GM23338 (cell line): ENCODE results near the gene MYOCOS. TPM values are rescaled to one million over a fixed set of nuclear protein-coding genes. Genes with fewer than 3 reads are reported as not detected.

Source experiments
- ATAC-seq: fragments of 200-7000 bp; cut with Tn5 transposase; 3 replicates; pipeline ENCODE4 v1.9.1; 2020
- DNase-seq: peaks from one replicate; pipeline ENCODE4 v3.0.0-alpha.2; 2015; ENCODE audit warnings: low spot score
- H2AFZ ChIP-seq: fragments of 200-600 bp; sonication (generic); 2 replicates; pipeline ENCODE4 v1.8.0; 2016; ENCODE audit warnings: antibody characterized with exemption, mild to moderate bottlenecking, moderate library complexity
- H3F3A ChIP-seq: fragments of 200-600 bp; sonication (generic); replicated peaks from 2 replicates; pipeline ENCODE4 v1.8.0; 2017; ENCODE audit warnings: antibody characterized with exemption, mixed run types, low read depth
- H3K27ac ChIP-seq: fragments of 200-600 bp; sonication (generic); 2 replicates; pipeline ENCODE4 v1.6.1; 2016; ENCODE audit warnings: low read depth
- H3K27me3 ChIP-seq: fragments of 200-600 bp; sonication (generic); 2 replicates; pipeline ENCODE4 v1.8.0; 2016; ENCODE audit warnings: mild to moderate bottlenecking, mixed run types, moderate library complexity; ENCODE audit not compliant: insufficient read depth
- H3K36me3 ChIP-seq: fragments of 200-600 bp; sonication (generic); 2 replicates; pipeline ENCODE4 v1.8.0; 2016; ENCODE audit warnings: mild to moderate bottlenecking; ENCODE audit not compliant: insufficient read depth
- H3K4me1 ChIP-seq: fragments of 200-600 bp; sonication (generic); 2 replicates; pipeline ENCODE4 v1.8.0; 2016; ENCODE audit warnings: mild to moderate bottlenecking, moderate library complexity; ENCODE audit not compliant: insufficient read depth
- H3K4me2 ChIP-seq: fragments of 200-600 bp; sonication (generic); 2 replicates; pipeline ENCODE4 v1.7.1; 2017; ENCODE audit warnings: mixed run types
- H3K4me3 ChIP-seq: fragments of 200-600 bp; sonication (generic); 2 replicates; pipeline ENCODE4 v1.6.1; 2016; ENCODE audit warnings: mixed run types
- H3K79me2 ChIP-seq: fragments of 200-600 bp; sonication (generic); replicated peaks from 2 replicates; pipeline ENCODE4 v1.8.0; 2017; ENCODE audit warnings: mild to moderate bottlenecking; ENCODE audit not compliant: insufficient read depth
- H3K9me2 ChIP-seq: fragments of 200-600 bp; sonication (generic); 2 replicates; pipeline ENCODE4 v1.8.0; 2017; ENCODE audit not compliant: insufficient read depth
- H4K20me1 ChIP-seq: fragments of 200-600 bp; sonication (generic); replicated peaks from 2 replicates; pipeline ENCODE4 v1.8.0; 2017; ENCODE audit warnings: mild to moderate bottlenecking; ENCODE audit not compliant: insufficient read depth
- H3K27ac Mint-ChIP-seq: 2 replicates; pipeline ENCODE4 v1.8.0; 2020; ENCODE audit warnings: inconsistent platforms, mild to moderate bottlenecking, moderate library complexity, mixed read lengths
- H3K27me3 Mint-ChIP-seq: 3 replicates; pipeline ENCODE4 v1.8.0; 2022; ENCODE audit warnings: low read depth, mild to moderate bottlenecking, moderate library complexity, mixed read lengths, inconsistent platforms; ENCODE audit not compliant: insufficient read depth, poor library complexity
- H3K36me3 Mint-ChIP-seq: 3 replicates; pipeline ENCODE4 v1.8.0; 2021; ENCODE audit warnings: low read depth, mild to moderate bottlenecking, inconsistent platforms, moderate library complexity, mixed read lengths
- H3K4me1 Mint-ChIP-seq: 3 replicates; pipeline ENCODE4 v1.8.0; 2020; ENCODE audit warnings: mild to moderate bottlenecking, inconsistent platforms, mixed read lengths
- H3K4me3 Mint-ChIP-seq: 3 replicates; pipeline ENCODE4 v1.8.0; 2021; ENCODE audit warnings: moderate library complexity, mild to moderate bottlenecking, inconsistent platforms, mixed read lengths
- H3K9me3 Mint-ChIP-seq: 3 replicates; pipeline ENCODE4 v1.8.0; 2020; ENCODE audit warnings: moderate library complexity, mild to moderate bottlenecking, inconsistent platforms, mixed read lengths
- CREB1 ChIP-seq: fragments of 250-450 bp; sonication (Bioruptor Pico); IDR thresholded peaks from 2 replicates; pipeline ENCODE4 v1.5.0; 2020; ENCODE audit warnings: low read depth, mild to moderate bottlenecking, moderate library complexity
- EZH2 ChIP-seq: fragments of 200-600 bp; sonication (generic); IDR thresholded peaks from one replicate; pipeline ENCODE4 v1.8.0; 2017; ENCODE audit warnings: antibody characterized with exemption, mild to moderate bottlenecking, low read depth; ENCODE audit not compliant: unreplicated experiment
- EZH2phosphoT487 ChIP-seq: fragments of 200-600 bp; sonication (generic); IDR thresholded peaks from one replicate; pipeline ENCODE4 v1.8.1; 2018; ENCODE audit warnings: antibody characterized with exemption; ENCODE audit not compliant: unreplicated experiment
- JUNB ChIP-seq: IDR thresholded peaks from one replicate; pipeline ENCODE4 v1.6.1; 2016; ENCODE audit warnings: antibody characterized with exemption; ENCODE audit not compliant: unreplicated experiment
- NANOG ChIP-seq: IDR thresholded peaks from 2 replicates; pipeline ENCODE4 v1.6.1; 2016; ENCODE audit warnings: antibody characterized with exemption, borderline replicate concordance
- POLR2AphosphoS5 ChIP-seq: IDR thresholded peaks from 2 replicates; pipeline ENCODE4 v1.6.1; 2016; ENCODE audit warnings: antibody characterized with exemption, low read depth
- STAT1 ChIP-seq: IDR thresholded peaks from one replicate; pipeline ENCODE4 v1.6.1; 2016; ENCODE audit warnings: antibody characterized with exemption; ENCODE audit not compliant: unreplicated experiment
- ZNF114 ChIP-seq: fragments of 250-450 bp; sonication (Bioruptor Pico); IDR thresholded peaks from 2 replicates; pipeline ENCODE4 v1.5.0; 2020; ENCODE audit warnings: mild to moderate bottlenecking, moderate library complexity
- ZNF331 ChIP-seq: fragments of 250-450 bp; sonication (Bioruptor Pico); IDR thresholded peaks from 2 replicates; pipeline ENCODE4 v1.5.0; 2020; ENCODE audit warnings: low read depth, mild to moderate bottlenecking, moderate library complexity
- polyA plus RNA-seq: library from polyadenylated mRNA; unstranded; fragments of >200 nt; fragmentation: Nextera tagmentation; extraction: Ambion mirVana; gene quantifications from 2 replicates; pipeline ENCODE4 v1.2.1, GENCODE V29; 2016
- total RNA-seq: library from RNA; depleted of rRNA; stranded (reverse); fragments of >200 nt; shearing (Covaris generic); gene quantifications from 2 replicates; pipeline ENCODE4 v1.2.3, GENCODE V29; 2014
- TF ChIP-seq, protein P1 (sequence below), 2 experiments: fragments of 200-600 bp in 1 of 2; sonication (generic) in 1 of 2; conservative IDR thresholded peaks; 2 replicates each; pipeline versions ENCODE4 v1.5.1 to v1.6.1; 2016 to 2017; ENCODE audit warnings: antibody characterized with exemption in 2 of 2, low read depth in 2 of 2, mild to moderate bottlenecking in 2 of 2, moderate library complexity in 1 of 2
- TF ChIP-seq, protein P2 (sequence below): fragments of 250-450 bp; sonication (Bioruptor Pico); IDR thresholded peaks from 2 replicates; pipeline ENCODE4 v1.5.0; 2020; ENCODE audit warnings: mild to moderate bottlenecking, moderate library complexity
- TF ChIP-seq, protein P3 (sequence below): IDR thresholded peaks from 2 replicates; pipeline ENCODE4 v1.6.1; 2016; ENCODE audit warnings: antibody characterized with exemption
- TF ChIP-seq, protein P4 (sequence below): IDR thresholded peaks from one replicate; pipeline ENCODE4 v1.6.1; 2018; ENCODE audit warnings: antibody characterized with exemption; ENCODE audit not compliant: unreplicated experiment

Gene MYOCOS
- total and polyA plus RNA-seq, 2 experiments from 2014 or later, result not detected

DNA sequence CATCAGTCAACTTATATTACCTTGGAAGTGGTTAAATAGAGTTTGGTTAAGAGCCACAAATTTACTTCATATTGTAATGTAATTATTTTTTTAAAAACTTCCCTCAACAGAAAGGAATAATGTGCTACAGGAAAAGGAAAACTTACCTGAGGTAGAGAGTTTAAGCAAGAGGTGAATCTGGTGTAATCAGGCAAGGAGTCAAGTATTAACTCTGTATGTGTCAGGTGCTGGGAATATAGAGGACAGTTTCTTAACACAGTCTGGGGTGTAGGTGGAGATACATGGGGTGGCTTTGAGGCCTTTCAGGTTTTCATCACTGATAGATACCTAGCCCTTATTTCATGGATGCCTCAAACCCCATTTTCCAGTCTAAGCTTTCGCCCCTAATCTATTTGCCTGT lies 25.9 kb upstream of the MYOCOS start:
- H3K4me1 Mint-ChIP-seq, result no peaks in the 10 kb centered on the region; the same call in 2 of the 3 replicates
- Histone ChIP-seq H3K36me3 (peaks cover 20% of the 10 kb centered on the region; the same call in 1 of the 2 replicates), H2AFZ (no peak overlapping the region), H3K27me3 (no peaks in the 10 kb centered on the region), H3K79me2 (no peaks in the 10 kb centered on the region), H3F3A (no peaks in the 10 kb centered on the region), H4K20me1 (no peaks in the 10 kb centered on the region; the same call in 1 of the 2 replicates), H3K4me2 (no peak overlapping the region), H3K4me3 (no peak overlapping the region), H3K9me2 (no peaks in the 10 kb centered on the region), H3K4me1 (no peaks in the 10 kb centered on the region), H3K27ac (no peak overlapping the region)
- DNase-seq (no peak), ATAC-seq (no peak)
- no peaks in the 10 kb centered on the region for H3K9me3 Mint-ChIP-seq
- TF ChIP-seq NANOG (no peak), ZNF331 (no peak), EZH2phosphoT487 (no peak), ZNF114 (CRISPR knock-in tag) (no peak), STAT1 (no peak), CREB1 (CRISPR knock-in tag) (no peak), JUNB (no peak), POLR2AphosphoS5 (no peak), EZH2 (no peak)
- TF ChIP-seq, protein P1, sequence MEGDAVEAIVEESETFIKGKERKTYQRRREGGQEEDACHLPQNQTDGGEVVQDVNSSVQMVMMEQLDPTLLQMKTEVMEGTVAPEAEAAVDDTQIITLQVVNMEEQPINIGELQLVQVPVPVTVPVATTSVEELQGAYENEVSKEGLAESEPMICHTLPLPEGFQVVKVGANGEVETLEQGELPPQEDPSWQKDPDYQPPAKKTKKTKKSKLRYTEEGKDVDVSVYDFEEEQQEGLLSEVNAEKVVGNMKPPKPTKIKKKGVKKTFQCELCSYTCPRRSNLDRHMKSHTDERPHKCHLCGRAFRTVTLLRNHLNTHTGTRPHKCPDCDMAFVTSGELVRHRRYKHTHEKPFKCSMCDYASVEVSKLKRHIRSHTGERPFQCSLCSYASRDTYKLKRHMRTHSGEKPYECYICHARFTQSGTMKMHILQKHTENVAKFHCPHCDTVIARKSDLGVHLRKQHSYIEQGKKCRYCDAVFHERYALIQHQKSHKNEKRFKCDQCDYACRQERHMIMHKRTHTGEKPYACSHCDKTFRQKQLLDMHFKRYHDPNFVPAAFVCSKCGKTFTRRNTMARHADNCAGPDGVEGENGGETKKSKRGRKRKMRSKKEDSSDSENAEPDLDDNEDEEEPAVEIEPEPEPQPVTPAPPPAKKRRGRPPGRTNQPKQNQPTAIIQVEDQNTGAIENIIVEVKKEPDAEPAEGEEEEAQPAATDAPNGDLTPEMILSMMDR (conservative IDR thresholded peaks at IDR 0.05; ENCODE audit: low read depth in 2 of 2), result no peak
- TF ChIP-seq, protein P2, sequence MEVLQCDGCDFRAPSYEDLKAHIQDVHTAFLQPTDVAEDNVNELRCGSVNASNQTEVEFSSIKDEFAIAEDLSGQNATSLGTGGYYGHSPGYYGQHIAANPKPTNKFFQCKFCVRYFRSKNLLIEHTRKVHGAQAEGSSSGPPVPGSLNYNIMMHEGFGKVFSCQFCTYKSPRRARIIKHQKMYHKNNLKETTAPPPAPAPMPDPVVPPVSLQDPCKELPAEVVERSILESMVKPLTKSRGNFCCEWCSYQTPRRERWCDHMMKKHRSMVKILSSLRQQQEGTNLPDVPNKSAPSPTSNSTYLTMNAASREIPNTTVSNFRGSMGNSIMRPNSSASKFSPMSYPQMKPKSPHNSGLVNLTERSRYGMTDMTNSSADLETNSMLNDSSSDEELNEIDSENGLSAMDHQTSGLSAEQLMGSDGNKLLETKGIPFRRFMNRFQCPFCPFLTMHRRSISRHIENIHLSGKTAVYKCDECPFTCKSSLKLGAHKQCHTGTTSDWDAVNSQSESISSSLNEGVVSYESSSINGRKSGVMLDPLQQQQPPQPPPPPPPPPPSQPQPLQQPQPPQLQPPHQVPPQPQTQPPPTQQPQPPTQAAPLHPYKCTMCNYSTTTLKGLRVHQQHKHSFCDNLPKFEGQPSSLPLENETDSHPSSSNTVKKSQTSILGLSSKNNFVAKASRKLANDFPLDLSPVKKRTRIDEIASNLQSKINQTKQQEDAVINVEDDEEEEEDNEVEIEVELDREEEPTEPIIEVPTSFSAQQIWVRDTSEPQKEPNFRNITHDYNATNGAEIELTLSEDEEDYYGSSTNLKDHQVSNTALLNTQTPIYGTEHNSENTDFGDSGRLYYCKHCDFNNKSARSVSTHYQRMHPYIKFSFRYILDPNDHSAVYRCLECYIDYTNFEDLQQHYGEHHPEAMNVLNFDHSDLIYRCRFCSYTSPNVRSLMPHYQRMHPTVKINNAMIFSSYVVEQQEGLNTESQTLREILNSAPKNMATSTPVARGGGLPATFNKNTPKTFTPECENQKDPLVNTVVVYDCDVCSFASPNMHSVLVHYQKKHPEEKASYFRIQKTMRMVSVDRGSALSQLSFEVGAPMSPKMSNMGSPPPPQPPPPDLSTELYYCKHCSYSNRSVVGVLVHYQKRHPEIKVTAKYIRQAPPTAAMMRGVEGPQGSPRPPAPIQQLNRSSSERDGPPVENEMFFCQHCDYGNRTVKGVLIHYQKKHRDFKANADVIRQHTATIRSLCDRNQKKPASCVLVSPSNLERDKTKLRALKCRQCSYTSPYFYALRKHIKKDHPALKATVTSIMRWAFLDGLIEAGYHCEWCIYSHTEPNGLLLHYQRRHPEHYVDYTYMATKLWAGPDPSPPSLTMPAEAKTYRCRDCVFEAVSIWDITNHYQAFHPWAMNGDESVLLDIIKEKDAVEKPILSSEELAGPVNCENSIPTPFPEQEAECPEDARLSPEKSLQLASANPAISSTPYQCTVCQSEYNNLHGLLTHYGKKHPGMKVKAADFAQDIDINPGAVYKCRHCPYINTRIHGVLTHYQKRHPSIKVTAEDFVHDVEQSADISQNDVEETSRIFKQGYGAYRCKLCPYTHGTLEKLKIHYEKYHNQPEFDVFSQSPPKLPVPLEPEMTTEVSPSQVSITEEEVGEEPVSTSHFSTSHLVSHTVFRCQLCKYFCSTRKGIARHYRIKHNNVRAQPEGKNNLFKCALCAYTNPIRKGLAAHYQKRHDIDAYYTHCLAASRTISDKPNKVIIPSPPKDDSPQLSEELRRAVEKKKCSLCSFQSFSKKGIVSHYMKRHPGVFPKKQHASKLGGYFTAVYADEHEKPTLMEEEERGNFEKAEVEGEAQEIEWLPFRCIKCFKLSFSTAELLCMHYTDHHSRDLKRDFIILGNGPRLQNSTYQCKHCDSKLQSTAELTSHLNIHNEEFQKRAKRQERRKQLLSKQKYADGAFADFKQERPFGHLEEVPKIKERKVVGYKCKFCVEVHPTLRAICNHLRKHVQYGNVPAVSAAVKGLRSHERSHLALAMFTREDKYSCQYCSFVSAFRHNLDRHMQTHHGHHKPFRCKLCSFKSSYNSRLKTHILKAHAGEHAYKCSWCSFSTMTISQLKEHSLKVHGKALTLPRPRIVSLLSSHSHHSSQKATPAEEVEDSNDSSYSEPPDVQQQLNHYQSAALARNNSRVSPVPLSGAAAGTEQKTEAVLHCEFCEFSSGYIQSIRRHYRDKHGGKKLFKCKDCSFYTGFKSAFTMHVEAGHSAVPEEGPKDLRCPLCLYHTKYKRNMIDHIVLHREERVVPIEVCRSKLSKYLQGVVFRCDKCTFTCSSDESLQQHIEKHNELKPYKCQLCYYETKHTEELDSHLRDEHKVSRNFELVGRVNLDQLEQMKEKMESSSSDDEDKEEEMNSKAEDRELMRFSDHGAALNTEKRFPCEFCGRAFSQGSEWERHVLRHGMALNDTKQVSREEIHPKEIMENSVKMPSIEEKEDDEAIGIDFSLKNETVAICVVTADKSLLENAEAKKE (CRISPR knock-in tag), result no peak
- TF ChIP-seq, protein P3, sequence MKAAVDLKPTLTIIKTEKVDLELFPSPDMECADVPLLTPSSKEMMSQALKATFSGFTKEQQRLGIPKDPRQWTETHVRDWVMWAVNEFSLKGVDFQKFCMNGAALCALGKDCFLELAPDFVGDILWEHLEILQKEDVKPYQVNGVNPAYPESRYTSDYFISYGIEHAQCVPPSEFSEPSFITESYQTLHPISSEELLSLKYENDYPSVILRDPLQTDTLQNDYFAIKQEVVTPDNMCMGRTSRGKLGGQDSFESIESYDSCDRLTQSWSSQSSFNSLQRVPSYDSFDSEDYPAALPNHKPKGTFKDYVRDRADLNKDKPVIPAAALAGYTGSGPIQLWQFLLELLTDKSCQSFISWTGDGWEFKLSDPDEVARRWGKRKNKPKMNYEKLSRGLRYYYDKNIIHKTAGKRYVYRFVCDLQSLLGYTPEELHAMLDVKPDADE, result no peak
- TF ChIP-seq, protein P4, sequence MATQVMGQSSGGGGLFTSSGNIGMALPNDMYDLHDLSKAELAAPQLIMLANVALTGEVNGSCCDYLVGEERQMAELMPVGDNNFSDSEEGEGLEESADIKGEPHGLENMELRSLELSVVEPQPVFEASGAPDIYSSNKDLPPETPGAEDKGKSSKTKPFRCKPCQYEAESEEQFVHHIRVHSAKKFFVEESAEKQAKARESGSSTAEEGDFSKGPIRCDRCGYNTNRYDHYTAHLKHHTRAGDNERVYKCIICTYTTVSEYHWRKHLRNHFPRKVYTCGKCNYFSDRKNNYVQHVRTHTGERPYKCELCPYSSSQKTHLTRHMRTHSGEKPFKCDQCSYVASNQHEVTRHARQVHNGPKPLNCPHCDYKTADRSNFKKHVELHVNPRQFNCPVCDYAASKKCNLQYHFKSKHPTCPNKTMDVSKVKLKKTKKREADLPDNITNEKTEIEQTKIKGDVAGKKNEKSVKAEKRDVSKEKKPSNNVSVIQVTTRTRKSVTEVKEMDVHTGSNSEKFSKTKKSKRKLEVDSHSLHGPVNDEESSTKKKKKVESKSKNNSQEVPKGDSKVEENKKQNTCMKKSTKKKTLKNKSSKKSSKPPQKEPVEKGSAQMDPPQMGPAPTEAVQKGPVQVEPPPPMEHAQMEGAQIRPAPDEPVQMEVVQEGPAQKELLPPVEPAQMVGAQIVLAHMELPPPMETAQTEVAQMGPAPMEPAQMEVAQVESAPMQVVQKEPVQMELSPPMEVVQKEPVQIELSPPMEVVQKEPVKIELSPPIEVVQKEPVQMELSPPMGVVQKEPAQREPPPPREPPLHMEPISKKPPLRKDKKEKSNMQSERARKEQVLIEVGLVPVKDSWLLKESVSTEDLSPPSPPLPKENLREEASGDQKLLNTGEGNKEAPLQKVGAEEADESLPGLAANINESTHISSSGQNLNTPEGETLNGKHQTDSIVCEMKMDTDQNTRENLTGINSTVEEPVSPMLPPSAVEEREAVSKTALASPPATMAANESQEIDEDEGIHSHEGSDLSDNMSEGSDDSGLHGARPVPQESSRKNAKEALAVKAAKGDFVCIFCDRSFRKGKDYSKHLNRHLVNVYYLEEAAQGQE, result no peak
- H3K27ac Mint-ChIP-seq, result no peak overlapping the region
- H3K4me3 Mint-ChIP-seq, result no peak overlapping the region
- H3K36me3 Mint-ChIP-seq, result peaks cover 22% of the 10 kb centered on the region
- H3K27me3 Mint-ChIP-seq, result peaks cover under 1% of the 10 kb centered on the region
